WI38 (cell line): ENCODE measurements around the gene SFMBT2.

ENCODE experiments used
- H3K4me3 ChIP-seq: 2 replicates; pipeline ENCODE4 v1.5.1; 2011; ENCODE audit warnings: low read depth, mild to moderate bottlenecking, control low read depth, low read length
- CTCF ChIP-seq: IDR thresholded peaks from 2 replicates; pipeline ENCODE4 v1.5.1; 2012; ENCODE audit warnings: low read depth, mild to moderate bottlenecking, control low read depth, low read length

Gene SFMBT2

GRCh38 chr10:7181420-7181819, 229.4 kb downstream of the SFMBT2 start:
- H3K4me3 ChIP-seq = no peak overlapping the region
- no peak for TF ChIP-seq CTCF

GRCh38 chr10:7179536-7179935, 231.3 kb downstream of the SFMBT2 start:
- H3K4me3 ChIP-seq = no peak overlapping the region
- no peak for TF ChIP-seq CTCF

- TF ChIP-seq CTCF = no peak
- H3K4me3 ChIP-seq = no peak overlapping the region
These were observed 236.9 kb downstream of the SFMBT2 start for GRCh38 chr10:7173948-7174347.

- no peak overlapping the region for H3K4me3 ChIP-seq
- no peak for TF ChIP-seq CTCF
These were observed 239.0 kb downstream of the SFMBT2 start for GRCh38 chr10:7171825-7172224.

GRCh38 chr10:7170626-7171322, 240.1 kb downstream of the SFMBT2 start:
- no peak for TF ChIP-seq CTCF
- H3K4me3 ChIP-seq = no peak overlapping the region

GRCh38 chr10:7168414-7168813, 242.4 kb downstream of the SFMBT2 start:
- no peak for TF ChIP-seq CTCF
- no peak overlapping the region for H3K4me3 ChIP-seq

GRCh38 chr10:7165500-7166177, 245.2 kb downstream of the SFMBT2 start:
- no peak for TF ChIP-seq CTCF
- H3K4me3 ChIP-seq = no peak overlapping the region
